ENCODE results near the gene KCTD21. TPM values are rescaled to one million over a fixed set of nuclear protein-coding genes. Genes with fewer than 3 reads are reported as not detected.
A peak's percentile ranks its signal among the peaks of the same experiment; 100 is the strongest.

Gene KCTD21
- total RNA-seq, 1 experiment from 2014 or later, result 10.2 TPM

- DNase-seq (ENCODE audit: unreplicated experiment), result no peak
- intact Hi-C loops (cut with micrococcal nuclease), result no loop called here
- Mint-ChIP-seq H3K27me3 (ENCODE audit: insufficient read depth, unreplicated experiment) (no peaks in the 10 kb centered on the region), H3K4me1 (ENCODE audit: insufficient read depth, unreplicated experiment) (peaks cover 13% of the 10 kb centered on the region), H3K9me3 (ENCODE audit: unreplicated experiment) (no peaks in the 10 kb centered on the region), H3K4me3 (ENCODE audit: unreplicated experiment) (no peak overlapping the region), H3K36me3 (ENCODE audit: insufficient read depth, unreplicated experiment) (peaks cover 17% of the 10 kb centered on the region), H3K27ac (ENCODE audit: low read depth, unreplicated experiment) (no peak overlapping the region)
- no TSS peak for BruUV-seq (replicated peaks)
- no peak for TF ChIP-seq CTCF (IDR thresholded peaks at IDR 0.05; ENCODE audit: unreplicated experiment)
- CTCF ChIA-PET, result no interaction called here
- POLR2A ChIA-PET, result no interaction called here
These were observed 7.6 kb upstream of the KCTD21 start for GRCh38 chr11:78195917-78196560.

DNA sequence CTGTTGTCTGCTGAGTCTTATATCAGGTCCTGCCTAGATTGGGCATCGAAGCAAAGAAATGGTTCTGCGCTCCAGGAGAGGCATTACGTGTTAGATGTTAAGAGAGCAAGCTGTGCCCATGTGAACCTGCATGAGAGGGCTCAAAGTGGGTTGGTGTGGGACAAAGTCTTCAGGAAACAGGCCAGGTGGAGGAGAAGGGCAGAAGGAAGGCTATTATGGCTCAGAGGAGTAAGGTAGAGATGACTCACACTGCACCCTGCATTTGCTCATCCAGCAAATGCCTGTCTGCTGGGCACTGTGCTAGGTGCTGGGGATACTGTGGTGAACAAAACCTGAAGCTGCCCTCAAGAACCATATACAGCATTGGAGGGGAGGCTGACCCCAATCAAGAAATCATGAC lies 6.1 kb upstream of the KCTD21 start:
- Mint-ChIP-seq H3K27ac (ENCODE audit: low read depth, unreplicated experiment) (no peak overlapping the region), H3K36me3 (ENCODE audit: insufficient read depth, unreplicated experiment) (peaks cover 17% of the 10 kb centered on the region), H3K4me3 (ENCODE audit: unreplicated experiment) (no peak overlapping the region), H3K27me3 (ENCODE audit: insufficient read depth, unreplicated experiment) (no peaks in the 10 kb centered on the region), H3K9me3 (ENCODE audit: unreplicated experiment) (no peaks in the 10 kb centered on the region), H3K4me1 (ENCODE audit: insufficient read depth, unreplicated experiment) (peaks cover 28% of the 10 kb centered on the region)
- peak; percentile 12 for DNase-seq (ENCODE audit: unreplicated experiment)
- no peak for TF ChIP-seq CTCF (IDR thresholded peaks at IDR 0.05; ENCODE audit: unreplicated experiment)
- CTCF ChIA-PET, result interaction anchor here (0.5 kb wide), 1 partner anchor 156 kb away, joined by 3 read pairs; no protein-coding TSS in a partner anchor
- no TSS peak for BruUV-seq (replicated peaks)
- POLR2A ChIA-PET, result interaction anchor here (1.8 kb wide), 1 partner anchor 9 kb away, joined by 4 read pairs; no protein-coding TSS in a partner anchor
- intact Hi-C loops (cut with micrococcal nuclease), result no loop called here

GRCh38 chr11:78193806-78194205 lies 5.4 kb upstream of the KCTD21 start:
- H3K36me3 Mint-ChIP-seq (ENCODE audit: insufficient read depth, unreplicated experiment), result peaks cover 15% of the 10 kb centered on the region
- H3K27ac Mint-ChIP-seq (ENCODE audit: low read depth, unreplicated experiment), result no peak overlapping the region
- H3K4me3 Mint-ChIP-seq (ENCODE audit: unreplicated experiment), result no peak overlapping the region
- H3K9me3 Mint-ChIP-seq (ENCODE audit: unreplicated experiment), result no peaks in the 10 kb centered on the region
- DNase-seq (ENCODE audit: unreplicated experiment), result no peak
- no peaks in the 10 kb centered on the region for H3K27me3 Mint-ChIP-seq (ENCODE audit: insufficient read depth, unreplicated experiment)
- H3K4me1 Mint-ChIP-seq (ENCODE audit: insufficient read depth, unreplicated experiment), result peaks cover 30% of the 10 kb centered on the region
- intact Hi-C loops (cut with micrococcal nuclease), result no loop called here
- no TSS peak for BruUV-seq (replicated peaks)
- POLR2A ChIA-PET, result interaction anchor here (0.6 to 1.8 kb wide), 4 partner anchors 8 to 381 kb away, joined by 3 to 4 read pairs (median 3); partner anchors contain the start of gene NARS2
- CTCF ChIA-PET, result no interaction called here
- no peak for TF ChIP-seq CTCF (IDR thresholded peaks at IDR 0.05; ENCODE audit: unreplicated experiment)

- peaks cover 10% of the 10 kb centered on the region for H3K36me3 Mint-ChIP-seq (ENCODE audit: insufficient read depth, unreplicated experiment)
- H3K27me3 Mint-ChIP-seq (ENCODE audit: insufficient read depth, unreplicated experiment), result no peaks in the 10 kb centered on the region
- CTCF ChIA-PET, result no interaction called here
These were observed 4.5 kb upstream of the KCTD21 start for GRCh38 chr11:78192911-78193351.

More at GRCh38 chr11:78192911-78193351, 4.5 kb upstream of the KCTD21 start:
- TF ChIP-seq CTCF (IDR thresholded peaks at IDR 0.05; ENCODE audit: unreplicated experiment), result no peak
- Mint-ChIP-seq H3K27ac (ENCODE audit: low read depth, unreplicated experiment) (no peak overlapping the region), H3K4me3 (ENCODE audit: unreplicated experiment) (no peak overlapping the region), H3K9me3 (ENCODE audit: unreplicated experiment) (no peaks in the 10 kb centered on the region), H3K4me1 (ENCODE audit: insufficient read depth, unreplicated experiment) (peaks cover 30% of the 10 kb centered on the region)
- no peak for DNase-seq (ENCODE audit: unreplicated experiment)
- BruUV-seq (replicated peaks), result no TSS peak
- POLR2A ChIA-PET, result no interaction called here
- intact Hi-C loops (cut with micrococcal nuclease), result no loop called here

Data from MCF 10A (cell line).